IPS-15b (cell line): ENCODE data around the gene THBS2.
A peak's percentile ranks its signal among the peaks of the same experiment; 100 is the strongest.
"Not testable (repeated sequence)": the region's sequence is repeated elsewhere in the genome, so short reads cannot be mapped to it uniquely, and the experiment has no call there.

Experiments used
- H3K27me3 ChIP-seq: one replicate; pipeline ENCODE4 v1.6.1; 2013; ENCODE audit warnings: low read length; ENCODE audit not compliant: control insufficient read depth, insufficient read depth
- H3K36me3 ChIP-seq: one replicate; pipeline ENCODE4 v1.6.1; 2013; ENCODE audit warnings: low read length; ENCODE audit not compliant: control insufficient read depth, insufficient read depth
- H3K4me1 ChIP-seq: one replicate; pipeline ENCODE4 v1.6.1; 2013; ENCODE audit warnings: mild to moderate bottlenecking, low read length; ENCODE audit not compliant: control insufficient read depth, insufficient read depth
- H3K4me3 ChIP-seq: one replicate; pipeline ENCODE4 v1.5.1; 2013; ENCODE audit warnings: low read depth, low read length
- H3K9ac ChIP-seq: one replicate; pipeline ENCODE4 v1.6.1; 2013; ENCODE audit warnings: low read depth, mild to moderate bottlenecking, low read length
- H3K9me3 ChIP-seq: one replicate; pipeline ENCODE4 v1.6.1; 2013; ENCODE audit warnings: mild to moderate bottlenecking, low read length; ENCODE audit not compliant: control insufficient read depth, insufficient read depth

The THBS2 gene

GRCh38 chr6:169253337-169254238, at the start of gene THBS2:
TSS of gene THBS2 (minus strand) at chr6:169253846. CDS start at chr6:169250784, 3,062 bp downstream.
- no peak within 1 kb of the TSS for H3K9ac ChIP-seq
- H3K4me1 ChIP-seq = peaks cover 25% of the 10 kb centered on the region
- H3K9me3 ChIP-seq = no peaks in the 10 kb centered on the region
- H3K36me3 ChIP-seq = no peaks in the 10 kb centered on the region
- peak within 1 kb of the TSS; percentile 39 for H3K4me3 ChIP-seq
- peaks cover 27% of the 10 kb centered on the region for H3K27me3 ChIP-seq

GRCh38 chr6:169302716-169303115, 49.1 kb upstream of the THBS2 start:
- Histone ChIP-seq H3K9ac (no peak overlapping the region), H3K4me1 (no peaks in the 10 kb centered on the region), H3K27me3 (no peaks in the 10 kb centered on the region), H3K4me3 (no peak overlapping the region), H3K36me3 (no peaks in the 10 kb centered on the region), H3K9me3 (no peaks in the 10 kb centered on the region)

- Histone ChIP-seq H3K36me3 (no peaks in the 10 kb centered on the region), H3K9ac (no peak overlapping the region), H3K4me1 (no peaks in the 10 kb centered on the region), H3K27me3 (no peaks in the 10 kb centered on the region), H3K9me3 (no peaks in the 10 kb centered on the region), H3K4me3 (no peak overlapping the region)
Observed at GRCh38 chr6:169302255-169302654, 48.6 kb upstream of the THBS2 start.

GRCh38 chr6:169300916-169301315, 47.3 kb upstream of the THBS2 start:
- H3K36me3 ChIP-seq = no peaks in the 10 kb centered on the region
- H3K27me3 ChIP-seq = no peaks in the 10 kb centered on the region
- no peak overlapping the region for H3K4me3 ChIP-seq

GRCh38 chr6:169298626-169299025, 45.0 kb upstream of the THBS2 start:
- H3K36me3 ChIP-seq, H3K4me1 ChIP-seq, H3K27me3 ChIP-seq, H3K9me3 ChIP-seq, H3K4me3 ChIP-seq, H3K9ac ChIP-seq: not testable (repeated sequence)

More at GRCh38 chr6:169300916-169301315, 47.3 kb upstream of the THBS2 start:
- no peaks in the 10 kb centered on the region for H3K4me1 ChIP-seq
- no peaks in the 10 kb centered on the region for H3K9me3 ChIP-seq
- H3K9ac ChIP-seq = no peak overlapping the region

- no peaks in the 10 kb centered on the region for H3K36me3 ChIP-seq
- H3K4me3 ChIP-seq = no peak overlapping the region
- H3K4me1 ChIP-seq = no peaks in the 10 kb centered on the region
- H3K9me3 ChIP-seq = no peaks in the 10 kb centered on the region
- no peak overlapping the region for H3K9ac ChIP-seq
- H3K27me3 ChIP-seq = no peaks in the 10 kb centered on the region
Observed at GRCh38 chr6:169296622-169297021, 43.0 kb upstream of the THBS2 start.

GRCh38 chr6:169296170-169296569, 42.5 kb upstream of the THBS2 start:
- Histone ChIP-seq H3K4me3 (no peak overlapping the region), H3K9ac (no peak overlapping the region), H3K9me3 (no peaks in the 10 kb centered on the region), H3K36me3 (no peaks in the 10 kb centered on the region), H3K27me3 (no peaks in the 10 kb centered on the region), H3K4me1 (no peaks in the 10 kb centered on the region)

GRCh38 chr6:169293196-169293595, 39.5 kb upstream of the THBS2 start:
- H3K4me1 ChIP-seq = no peaks in the 10 kb centered on the region
- no peak overlapping the region for H3K9ac ChIP-seq
- H3K4me3 ChIP-seq = no peak overlapping the region
- H3K27me3 ChIP-seq = no peaks in the 10 kb centered on the region
- no peaks in the 10 kb centered on the region for H3K9me3 ChIP-seq
- H3K36me3 ChIP-seq = no peaks in the 10 kb centered on the region

GRCh38 chr6:169292338-169293124, 38.9 kb upstream of the THBS2 start:
- Histone ChIP-seq H3K4me1 (no peaks in the 10 kb centered on the region), H3K9me3 (no peaks in the 10 kb centered on the region), H3K36me3 (no peaks in the 10 kb centered on the region), H3K27me3 (no peaks in the 10 kb centered on the region), H3K4me3 (no peak overlapping the region), H3K9ac (no peak overlapping the region)

GRCh38 chr6:169291646-169292337, 38.1 kb upstream of the THBS2 start:
- Histone ChIP-seq H3K9ac (no peak overlapping the region), H3K9me3 (no peaks in the 10 kb centered on the region), H3K4me1 (no peaks in the 10 kb centered on the region), H3K27me3 (no peaks in the 10 kb centered on the region), H3K36me3 (no peaks in the 10 kb centered on the region), H3K4me3 (no peak overlapping the region)

GRCh38 chr6:169291148-169291547, 37.5 kb upstream of the THBS2 start:
- H3K4me3 ChIP-seq = no peak overlapping the region
- H3K4me1 ChIP-seq = no peaks in the 10 kb centered on the region
- H3K9ac ChIP-seq = no peak overlapping the region
- no peaks in the 10 kb centered on the region for H3K36me3 ChIP-seq
- H3K9me3 ChIP-seq = no peaks in the 10 kb centered on the region
- no peaks in the 10 kb centered on the region for H3K27me3 ChIP-seq
